SH-SY5Y (cell line): ENCODE measurements around the gene HES4.

Experiments used
- GATA2 ChIP-seq: IDR thresholded peaks from 2 replicates; pipeline ENCODE4 v1.6.1; 2011; ENCODE audit warnings: mild to moderate bottlenecking, low read depth, low read length
- GATA3 ChIP-seq: IDR thresholded peaks from 2 replicates; pipeline ENCODE4 v1.6.1; 2011; ENCODE audit warnings: low read depth, mild to moderate bottlenecking, low read length, moderate library complexity

- TF ChIP-seq GATA3 (no peak), GATA2 (no peak)
Measured at GRCh38 chr1:955474-955873, 44.4 kb downstream of the HES4 start.
